GM10266 (cell line): ENCODE results near the gene MOK.

ENCODE experiments used
- DNase-seq: peaks from one replicate; pipeline ENCODE4 v3.0.0; 2012; ENCODE audit errors: extremely low spot score
- CTCF ChIP-seq: IDR thresholded peaks from 2 replicates; pipeline ENCODE4 v1.5.1; 2012; ENCODE audit warnings: mild to moderate bottlenecking, low read depth; ENCODE audit not compliant: control insufficient read depth, insufficient read depth; ENCODE audit errors: missing control alignments

Gene MOK

GRCh38 chr14:102345232-102345631, 40.3 kb upstream of the MOK start:
- no peak for TF ChIP-seq CTCF
- DNase-seq: no peak

GRCh38 chr14:102344485-102344884, 39.5 kb upstream of the MOK start:
- no peak for TF ChIP-seq CTCF
- DNase-seq: no peak

- TF ChIP-seq CTCF: no peak
- no peak for DNase-seq
Measured at GRCh38 chr14:102344084-102344483, 39.1 kb upstream of the MOK start.

- DNase-seq: no peak
- TF ChIP-seq CTCF: no peak
Measured at GRCh38 chr14:102342238-102342637, 37.3 kb upstream of the MOK start.

DNA sequence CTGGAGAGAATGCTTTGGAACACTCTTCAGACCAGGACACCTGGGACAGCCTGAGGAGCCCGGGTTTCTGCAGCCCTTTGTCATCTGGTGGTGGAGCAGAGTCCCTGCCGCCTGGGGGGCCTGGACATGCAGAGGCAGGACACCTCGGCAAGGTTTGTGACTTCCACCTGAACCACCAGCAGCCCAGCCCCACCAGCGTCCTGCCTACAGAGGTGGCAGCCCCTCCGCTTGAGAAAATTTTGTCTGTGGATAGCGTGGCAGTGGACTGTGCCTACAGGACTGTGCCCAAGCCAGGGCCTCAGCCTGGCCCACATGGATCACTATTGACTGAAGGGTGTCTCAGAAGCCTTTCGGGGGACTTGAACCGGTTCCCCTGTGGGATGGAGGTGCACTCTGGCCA, 36.6 kb upstream of the MOK start:
- DNase-seq: no peak
- TF ChIP-seq CTCF: no peak

DNA sequence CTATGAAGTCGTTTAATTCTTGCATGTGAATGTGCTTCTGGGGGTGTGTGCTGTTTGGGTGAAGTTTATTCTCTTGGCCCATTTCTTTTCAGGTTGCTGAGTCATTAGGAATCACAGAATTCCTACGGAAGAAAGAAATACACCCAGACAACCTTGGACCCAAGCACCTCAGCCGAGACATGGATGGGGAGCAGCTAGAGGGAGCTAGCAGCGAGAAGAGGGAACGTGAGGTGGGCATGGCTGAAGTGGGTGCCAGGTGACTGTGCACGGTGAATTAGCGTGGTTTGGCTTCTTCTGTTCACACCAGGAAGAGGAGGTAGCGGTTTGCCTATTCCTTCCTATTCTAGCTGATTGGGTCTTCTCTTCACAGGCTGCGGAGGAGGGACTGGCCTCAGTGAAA, 33.8 kb upstream of the MOK start:
- no peak for TF ChIP-seq CTCF
- DNase-seq: no peak

DNA sequence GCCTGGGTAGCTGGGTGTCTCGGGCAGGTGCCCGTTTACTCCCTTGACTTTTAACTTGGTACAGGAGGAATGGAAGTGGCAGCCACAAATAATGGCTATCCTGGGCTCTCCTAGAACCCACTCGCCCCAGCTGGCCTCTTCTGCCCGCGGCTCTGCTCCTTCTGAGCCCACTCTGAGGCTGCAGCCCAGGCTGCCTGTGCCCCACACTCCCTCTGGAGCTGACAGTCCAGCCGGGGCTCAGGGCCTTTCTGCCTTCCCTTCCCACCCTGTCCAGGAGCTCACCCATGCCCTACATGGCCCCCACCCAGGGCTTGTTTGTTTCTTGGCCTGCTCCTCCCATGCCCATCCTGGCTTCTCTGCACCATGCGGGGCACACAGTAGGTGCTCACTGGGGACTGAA, 30.2 kb upstream of the MOK start:
- no peak for DNase-seq
- no peak for TF ChIP-seq CTCF
